22Rv1 (cell line): ENCODE measurements around the gene NOP53.
"Not testable (repeated sequence)": the region's sequence is repeated elsewhere in the genome, so short reads cannot be mapped to it uniquely, and the experiment has no call there.

ENCODE experiments used
- H3K27ac ChIP-seq: fragments of 450-650 bp; 2 replicates; pipeline ENCODE4 v1.5.1; 2017
- ZFX ChIP-seq: fragments of 450-650 bp; IDR thresholded peaks from 2 replicates; pipeline ENCODE4 v1.6.1; 2017; ENCODE audit warnings: antibody characterized with exemption, borderline replicate concordance
- TF ChIP-seq, protein P1 (sequence below): fragments of 450-650 bp; IDR thresholded peaks from 2 replicates; pipeline ENCODE4 v1.5.1; 2017; ENCODE audit warnings: mild to moderate bottlenecking

Gene NOP53

GRCh38 chr19:47711652-47712242 is 33.6 kb upstream of the NOP53 start:
- H3K27ac ChIP-seq, result no peak overlapping the region
- no peak for TF ChIP-seq ZFX
- TF ChIP-seq, protein P1, sequence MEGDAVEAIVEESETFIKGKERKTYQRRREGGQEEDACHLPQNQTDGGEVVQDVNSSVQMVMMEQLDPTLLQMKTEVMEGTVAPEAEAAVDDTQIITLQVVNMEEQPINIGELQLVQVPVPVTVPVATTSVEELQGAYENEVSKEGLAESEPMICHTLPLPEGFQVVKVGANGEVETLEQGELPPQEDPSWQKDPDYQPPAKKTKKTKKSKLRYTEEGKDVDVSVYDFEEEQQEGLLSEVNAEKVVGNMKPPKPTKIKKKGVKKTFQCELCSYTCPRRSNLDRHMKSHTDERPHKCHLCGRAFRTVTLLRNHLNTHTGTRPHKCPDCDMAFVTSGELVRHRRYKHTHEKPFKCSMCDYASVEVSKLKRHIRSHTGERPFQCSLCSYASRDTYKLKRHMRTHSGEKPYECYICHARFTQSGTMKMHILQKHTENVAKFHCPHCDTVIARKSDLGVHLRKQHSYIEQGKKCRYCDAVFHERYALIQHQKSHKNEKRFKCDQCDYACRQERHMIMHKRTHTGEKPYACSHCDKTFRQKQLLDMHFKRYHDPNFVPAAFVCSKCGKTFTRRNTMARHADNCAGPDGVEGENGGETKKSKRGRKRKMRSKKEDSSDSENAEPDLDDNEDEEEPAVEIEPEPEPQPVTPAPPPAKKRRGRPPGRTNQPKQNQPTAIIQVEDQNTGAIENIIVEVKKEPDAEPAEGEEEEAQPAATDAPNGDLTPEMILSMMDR, result no peak

GRCh38 chr19:47713046-47714021 is 32.0 kb upstream of the NOP53 start, which contains the start of gene EHD2:
Gene EHD2 (plus strand): TSS chr19:47713422. CDS start chr19:47716613, 3,191 bp downstream.
- TF ChIP-seq, protein P1, result peak; percentile 89
- TF ChIP-seq ZFX, result no peak
- H3K27ac ChIP-seq, result no peak within 1 kb of the TSS

GRCh38 chr19:47714339-47714738 is 31.0 kb upstream of the NOP53 start:
- H3K27ac ChIP-seq, result no peak overlapping the region
- TF ChIP-seq ZFX, result no peak
- TF ChIP-seq, protein P1, result no peak

DNA sequence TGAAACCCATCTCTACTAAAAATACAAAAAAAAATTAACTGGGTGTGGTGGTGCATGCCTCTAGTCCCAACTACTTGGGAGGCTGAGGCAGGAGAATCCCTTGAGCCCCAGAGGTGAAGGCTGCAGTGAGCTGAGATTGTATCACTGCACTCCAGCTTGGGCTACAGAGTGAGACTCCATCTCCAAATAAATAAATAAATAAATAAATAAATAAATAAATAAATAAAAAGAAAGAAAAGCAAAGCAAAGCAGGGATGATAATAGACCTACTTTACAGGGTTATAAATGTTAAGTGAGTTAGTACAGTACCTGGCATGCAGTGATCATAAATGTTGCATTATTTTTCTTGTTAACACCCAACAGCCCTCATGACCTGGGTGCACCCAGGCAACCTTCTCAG is 30.5 kb upstream of the NOP53 start:
- H3K27ac ChIP-seq, result not testable (repeated sequence)

DNA sequence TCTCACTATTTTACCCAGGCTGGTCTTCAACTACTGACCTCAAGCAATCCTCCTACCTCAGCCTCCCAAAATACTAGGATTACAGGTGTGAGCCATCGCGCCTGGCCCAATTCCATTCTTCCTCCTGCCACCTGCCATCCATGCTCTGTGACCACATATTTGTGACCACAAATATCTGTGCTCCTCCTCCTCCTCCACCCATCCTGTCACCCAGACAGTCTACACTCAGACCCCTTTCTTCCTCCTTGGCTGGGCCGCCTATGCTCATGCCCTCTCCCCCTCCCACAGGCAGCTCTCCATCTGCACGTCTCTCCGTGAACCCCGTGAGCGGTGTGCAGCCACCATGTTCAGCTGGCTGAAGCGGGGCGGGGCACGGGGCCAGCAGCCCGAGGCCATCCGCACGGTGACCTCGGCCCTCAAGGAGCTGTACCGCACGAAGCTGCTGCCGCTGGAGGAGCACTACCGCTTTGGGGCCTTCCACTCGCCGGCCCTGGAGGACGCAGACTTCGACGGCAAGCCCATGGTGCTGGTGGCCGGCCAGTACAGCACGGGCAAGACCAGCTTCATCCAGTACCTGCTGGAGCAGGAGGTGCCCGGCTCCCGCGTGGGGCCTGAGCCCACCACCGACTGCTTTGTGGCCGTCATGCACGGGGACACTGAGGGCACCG is 28.9 kb upstream of the NOP53 start:
- TF ChIP-seq ZFX, result no peak
- TF ChIP-seq, protein P1, result no peak
- H3K27ac ChIP-seq, result no peak overlapping the region

DNA sequence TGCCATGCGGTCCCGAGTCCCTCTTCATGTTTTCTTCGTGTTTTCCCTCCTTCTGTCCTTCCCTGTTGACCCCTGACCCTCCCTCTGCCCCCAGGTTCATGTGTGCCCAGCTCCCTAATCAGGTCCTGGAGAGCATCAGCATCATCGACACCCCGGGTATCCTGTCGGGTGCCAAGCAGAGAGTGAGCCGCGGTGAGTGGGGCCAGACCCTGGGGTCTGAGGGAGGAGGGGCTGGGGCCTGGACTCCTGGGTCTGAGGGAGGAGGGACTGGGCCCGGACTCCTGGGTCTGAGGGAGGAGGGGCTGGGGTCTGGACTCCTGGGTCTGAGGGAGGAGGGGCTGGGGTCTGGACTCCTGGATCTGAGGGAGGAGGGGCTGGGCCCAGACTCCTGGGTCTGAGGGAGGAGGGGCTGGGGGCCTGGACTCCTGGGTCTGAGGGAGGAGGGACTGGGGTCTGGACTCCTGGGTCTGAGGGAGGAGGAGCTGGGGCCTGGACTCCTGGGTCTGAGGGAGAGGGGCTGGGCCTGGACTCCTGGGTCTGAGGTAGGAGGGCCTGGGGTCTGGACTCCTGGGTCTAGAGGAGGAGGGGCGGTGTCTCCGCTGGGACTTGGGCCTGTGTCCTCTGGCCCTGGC is 26.8 kb upstream of the NOP53 start:
- not testable (repeated sequence) for H3K27ac ChIP-seq

DNA sequence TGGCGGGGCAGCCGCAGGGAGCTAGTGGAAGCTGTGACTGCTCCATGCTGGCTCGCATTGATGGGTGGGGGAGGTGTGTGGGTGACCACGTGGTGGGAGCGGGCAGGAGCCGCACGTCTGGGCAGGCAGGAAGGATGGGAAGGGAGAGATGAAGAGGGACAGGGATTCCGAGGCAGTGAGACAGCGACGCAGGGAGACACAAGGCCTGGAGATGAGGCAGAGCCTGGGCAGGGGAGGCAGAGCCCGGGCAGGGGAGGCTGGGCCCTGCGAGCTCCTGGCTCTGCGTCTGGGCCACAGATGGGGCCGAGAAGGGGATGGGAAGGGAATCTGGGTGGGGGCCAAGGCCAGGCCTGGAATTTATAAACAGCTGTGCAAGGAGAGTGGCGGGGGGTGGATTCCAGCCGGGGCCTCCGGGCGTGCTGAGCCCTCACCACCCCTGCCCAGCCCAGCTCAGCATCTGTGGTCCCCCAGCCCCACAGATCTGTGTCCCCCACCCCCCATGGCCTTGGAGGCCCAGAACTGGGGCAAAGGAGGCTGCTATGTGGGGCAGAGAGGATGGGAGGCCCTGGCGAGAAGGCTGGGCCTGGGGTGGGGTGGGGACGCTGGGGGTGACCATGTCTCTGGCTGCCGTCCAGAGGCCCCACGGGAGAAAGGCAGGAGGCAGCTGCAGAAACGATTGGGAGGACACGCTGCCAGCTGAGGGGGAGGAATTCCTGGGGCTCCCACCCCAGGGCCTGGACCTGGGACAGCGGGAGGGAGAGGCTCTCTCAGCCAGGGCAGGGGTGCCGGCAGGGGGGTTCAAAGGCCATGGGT is 26.1 kb upstream of the NOP53 start:
- no peak for TF ChIP-seq ZFX
- TF ChIP-seq, protein P1, result no peak
- no peak overlapping the region for H3K27ac ChIP-seq
